B cell (primary cell): ENCODE data around the gene DEDD2. TPM values are rescaled to one million over a fixed set of nuclear protein-coding genes. Genes with fewer than 3 reads are reported as not detected.

Experiments used
- ATAC-seq: fragments of 200-7000 bp; cut with Tn5 transposase; one replicate; pipeline ENCODE4 v1.10.0; 2021; ENCODE audit warnings: low read depth, mild to moderate bottlenecking, moderate number of reproducible peaks, moderate library complexity
- CTCF ChIA-PET: fragments of 350-600 bp; sonication (Branson Sonifier 250); formaldehyde crosslinking; loops from one replicate; lab custom pipeline; 2021; ENCODE audit warnings: antibody characterized with exemption, inconsistent platforms; lab: Charles Lee
- POLR2A ChIA-PET: fragments of 350-600 bp; sonication (Branson Sonifier 250); formaldehyde crosslinking; loops from one replicate; lab custom pipeline; 2021; ENCODE audit warnings: antibody characterized with exemption; lab: Charles Lee
- DNase-seq: peaks from one replicate; pipeline ENCODE4 v3.0.0; 2013
- H2AFZ ChIP-seq: 2 replicates; pipeline ENCODE4 v1.6.1; 2012; ENCODE audit warnings: mild to moderate bottlenecking, low read depth, low read length; ENCODE audit not compliant: insufficient read depth, poor library complexity, severe bottlenecking
- H3K27ac ChIP-seq, 2 donors: 1 replicate in 1 of 2; 2 replicates in 1 of 2; pipeline ENCODE4 v1.5.1; 2012 to 2013; ENCODE audit warnings: low read length in 2 of 2, mild to moderate bottlenecking in 2 of 2, moderate library complexity in 1 of 2
- H3K27me3 ChIP-seq, 4 experiments: fragments of 200-600 bp in 1 of 4; sonication (generic) in 1 of 4; replicated peaks in 1 of 4; 1 replicate in 2 of 4; 2 replicates in 2 of 4; pipeline versions ENCODE4 v1.6.1 to v1.7.0; 2013 to 2016; ENCODE audit warnings: low read length in 3 of 4, mild to moderate bottlenecking in 2 of 4, mixed read lengths in 1 of 4, moderate library complexity in 1 of 4; ENCODE audit not compliant: insufficient read depth in 4 of 4, control insufficient read depth in 3 of 4; ENCODE audit errors: control extremely low read depth in 1 of 4
- H3K36me3 ChIP-seq, 2 experiments: replicated peaks in 1 of 2; 1 replicate in 1 of 2; 2 replicates in 1 of 2; pipeline versions ENCODE4 v1.6.1 to v1.7.1; 2013; ENCODE audit warnings: low read length in 1 of 2; ENCODE audit not compliant: insufficient read depth in 2 of 2, control insufficient read depth in 1 of 2; ENCODE audit errors: control extremely low read depth in 1 of 2, extremely low read depth in 1 of 2
- H3K4me1 ChIP-seq, 2 donors: fragments of 200-600 bp in 1 of 2; sonication (generic) in 1 of 2; 1 replicate in 1 of 2; 2 replicates in 1 of 2; pipeline versions ENCODE4 v1.5.1 to v1.6.1; 2013 to 2017; ENCODE audit warnings: low read length in 2 of 2; ENCODE audit not compliant: control insufficient read depth in 2 of 2, insufficient read depth in 2 of 2
- H3K4me2 ChIP-seq: replicated peaks from 2 replicates; pipeline ENCODE3; 2012; ENCODE audit warnings: mild to moderate bottlenecking, low read depth, low read length; ENCODE audit not compliant: poor library complexity, severe bottlenecking
- H3K4me3 ChIP-seq, 5 experiments: fragments of 200-600 bp in 1 of 5; sonication (generic) in 1 of 5; 1 replicate in 3 of 5; 2 replicates in 2 of 5; pipeline versions ENCODE4 v1.5.1 to v1.7.0; 2011 to 2016; ENCODE audit warnings: low read length in 4 of 5, mild to moderate bottlenecking in 4 of 5, low read depth in 2 of 5, control low read depth in 1 of 5, moderate library complexity in 1 of 5; ENCODE audit not compliant: insufficient read depth in 1 of 5; ENCODE audit errors: control extremely low read depth in 1 of 5, extremely low read depth in 1 of 5
- H3K79me2 ChIP-seq: fragments of 200-600 bp; sonication (generic); one replicate; pipeline ENCODE4 v1.6.0; 2016; ENCODE audit warnings: low read length; ENCODE audit not compliant: control insufficient read depth, insufficient read depth
- H3K9ac ChIP-seq: fragments of 200-600 bp; sonication (generic); 2 replicates; pipeline ENCODE4 v1.6.1; 2017; ENCODE audit warnings: mild to moderate bottlenecking, low read length, moderate library complexity
- H3K9me3 ChIP-seq, 3 donors: one replicate each; pipeline versions ENCODE4 v1.6.1 to v1.7.1; 2013; ENCODE audit warnings: low read length in 2 of 3; ENCODE audit not compliant: control insufficient read depth in 2 of 3, insufficient read depth in 1 of 3; ENCODE audit errors: control extremely low read depth in 1 of 3
- H4K20me1 ChIP-seq: 2 replicates; pipeline ENCODE4 v1.6.0; 2012; ENCODE audit warnings: mild to moderate bottlenecking, low read length; ENCODE audit not compliant: insufficient read depth, control insufficient read depth, poor library complexity, severe bottlenecking
- H3K27ac Mint-ChIP-seq: one replicate; pipeline ENCODE4 v1.8.0; 2021; ENCODE audit warnings: mixed read lengths
- H3K27me3 Mint-ChIP-seq: one replicate; pipeline ENCODE4 v1.8.0; 2021; ENCODE audit warnings: mixed read lengths
- H3K4me1 Mint-ChIP-seq: one replicate; pipeline ENCODE4 v1.8.0; 2021; ENCODE audit warnings: mixed read lengths
- H3K4me3 Mint-ChIP-seq: one replicate; pipeline ENCODE4 v1.8.0; 2021; ENCODE audit warnings: mixed read lengths
- H3K9me3 Mint-ChIP-seq: one replicate; pipeline ENCODE4 v1.8.0; 2022; ENCODE audit warnings: mixed read lengths; ENCODE audit not compliant: insufficient read depth
- EZH2 ChIP-seq: IDR thresholded peaks from 2 replicates; pipeline ENCODE4 v1.6.1; 2012; ENCODE audit warnings: borderline replicate concordance, low read depth, mild to moderate bottlenecking, moderate library complexity, low read length; ENCODE audit not compliant: insufficient read depth, poor library complexity, severe bottlenecking
- WGBS: methylation state at CpG from one replicate; pipeline ENCODE4 v1.1.5; 2013; ENCODE audit warnings: missing lambda C conversion rate; ENCODE audit not compliant: insufficient coverage; 5-methylcytosine and 5-hydroxymethylcytosine counted together
- intact Hi-C: fragments of 100-400 bp; cut with micrococcal nuclease; formaldehyde crosslinking; loops from one replicate; pipeline ENCODE4 v1.10.0; 2022
- polyA plus RNA-seq: library from polyadenylated mRNA; depleted of rRNA; stranded (reverse); fragments of >200 nt; gene quantifications from 2 replicates; pipeline ENCODE4 v1.2.3, GENCODE V29; 2012
- total RNA-seq, 2 donors: library from RNA; stranded (reverse); fragments of 120-200 nt in 1 of 2; gene quantifications; 1 replicate in 1 of 2; 2 replicates in 1 of 2; pipeline versions ENCODE4 v1.2.3 to v1.2.4, GENCODE V29; 2013 to 2022
- TF ChIP-seq, protein P1 (sequence below): fragments of 200-600 bp; IDR thresholded peaks from one replicate; pipeline ENCODE4 v1.8.0; 2022; ENCODE audit warnings: antibody characterized with exemption, mild to moderate bottlenecking

Gene DEDD2
- total and polyA plus RNA-seq, 2 donors (not counting 1 experiment from before 2014, with no cell fraction given), result 52.8 to 90.6 TPM

DNA sequence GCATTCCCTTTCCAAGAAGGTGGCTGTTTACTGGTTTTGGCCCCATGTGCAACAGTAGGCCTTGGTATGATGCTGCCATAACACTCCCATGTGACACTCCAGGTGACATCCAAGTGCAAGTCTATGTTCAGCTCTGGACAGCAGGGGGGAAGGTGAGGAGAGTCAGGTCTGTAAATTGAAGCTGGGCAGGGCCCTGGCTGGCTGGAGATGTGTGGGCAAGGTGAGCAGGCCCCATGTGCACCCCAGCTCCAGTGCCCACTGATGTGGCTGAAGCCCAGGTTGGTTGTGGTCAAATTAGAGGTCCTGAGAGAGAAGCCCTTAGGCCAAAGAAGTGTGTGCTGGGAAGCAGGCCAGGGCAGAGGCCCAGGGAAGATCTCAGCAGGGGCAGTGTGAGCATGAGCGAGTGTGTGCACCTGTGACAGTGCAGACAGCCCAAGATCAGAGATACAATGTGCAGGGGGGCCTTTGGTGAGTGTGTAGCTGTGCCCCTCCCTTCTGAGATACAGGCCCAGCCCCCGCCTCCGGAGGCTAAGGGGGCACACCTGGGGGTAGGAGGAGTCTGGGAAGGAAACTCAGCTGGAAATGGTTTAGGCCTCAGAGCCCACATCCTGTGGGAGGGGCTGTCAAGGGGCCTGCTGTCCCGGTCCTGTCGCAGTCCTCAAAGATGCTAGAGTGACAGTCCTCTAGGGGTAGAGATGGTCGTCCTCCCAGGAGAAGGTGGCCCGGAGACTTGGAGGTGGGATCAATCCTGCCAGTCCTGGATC is 18.6 kb downstream of the DEDD2 start:
- POLR2A ChIA-PET, result interaction anchor here (0.5 to 1.5 kb wide), 7 partner anchors 18 to 103 kb away, joined by 3 to 5 read pairs (median 4); partner anchors contain the start of genes DEDD2, PAFAH1B3 and PRR19

More for the DNA sequence above, 18.6 kb downstream of the DEDD2 start:
- H3K9ac ChIP-seq, result peak overlapping the region; percentile 57
- peak overlapping the region; percentile 17 for H2AFZ ChIP-seq
- peaks cover 25% of the 10 kb centered on the region for H4K20me1 ChIP-seq
- ATAC-seq (peak; percentile 49), DNase-seq (peak; percentile 81)
- H3K36me3 ChIP-seq, result peaks cover 0 to 42% of the 10 kb centered on the region in 2 experiments
- H3K4me2 ChIP-seq, result peak overlapping the region; percentile 87
- peaks cover 0 to 6% (median 0%) of the 10 kb centered on the region in 3 donors for H3K9me3 ChIP-seq
- 0% methylated on average over 5 of the region's 7 CpGs for WGBS
- peaks cover 32% of the 10 kb centered on the region for H3K79me2 ChIP-seq
- TF ChIP-seq, protein P1, sequence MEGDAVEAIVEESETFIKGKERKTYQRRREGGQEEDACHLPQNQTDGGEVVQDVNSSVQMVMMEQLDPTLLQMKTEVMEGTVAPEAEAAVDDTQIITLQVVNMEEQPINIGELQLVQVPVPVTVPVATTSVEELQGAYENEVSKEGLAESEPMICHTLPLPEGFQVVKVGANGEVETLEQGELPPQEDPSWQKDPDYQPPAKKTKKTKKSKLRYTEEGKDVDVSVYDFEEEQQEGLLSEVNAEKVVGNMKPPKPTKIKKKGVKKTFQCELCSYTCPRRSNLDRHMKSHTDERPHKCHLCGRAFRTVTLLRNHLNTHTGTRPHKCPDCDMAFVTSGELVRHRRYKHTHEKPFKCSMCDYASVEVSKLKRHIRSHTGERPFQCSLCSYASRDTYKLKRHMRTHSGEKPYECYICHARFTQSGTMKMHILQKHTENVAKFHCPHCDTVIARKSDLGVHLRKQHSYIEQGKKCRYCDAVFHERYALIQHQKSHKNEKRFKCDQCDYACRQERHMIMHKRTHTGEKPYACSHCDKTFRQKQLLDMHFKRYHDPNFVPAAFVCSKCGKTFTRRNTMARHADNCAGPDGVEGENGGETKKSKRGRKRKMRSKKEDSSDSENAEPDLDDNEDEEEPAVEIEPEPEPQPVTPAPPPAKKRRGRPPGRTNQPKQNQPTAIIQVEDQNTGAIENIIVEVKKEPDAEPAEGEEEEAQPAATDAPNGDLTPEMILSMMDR, result no peak
- no peak for TF ChIP-seq EZH2
- CTCF ChIA-PET, result interaction anchor here (0.5 to 4.2 kb wide), 14 partner anchors 11 to 102 kb away, joined by 3 to 25 read pairs (median 4); partner anchors contain the start of genes DEDD2, GSK3A and POU2F2
- Mint-ChIP-seq H3K27me3 (no peaks in the 10 kb centered on the region), H3K27ac (peak overlapping the region; percentile 92), H3K4me1 (peaks cover 80% of the 10 kb centered on the region), H3K4me3 (peak overlapping the region; percentile 77), H3K9me3 (no peaks in the 10 kb centered on the region)
- H3K4me1 ChIP-seq, result peaks cover 66 to 79% of the 10 kb centered on the region in 2 donors
- peak overlapping the region; percentile 27 to 54 (median 44) for H3K4me3 ChIP-seq
- intact Hi-C loops, result loop anchor here (2.0 kb wide), 2 partner anchors 14 to 66 kb away; partner anchors contain the start of gene POU2F2
- peak overlapping the region; percentile 91 to 94 for H3K27ac ChIP-seq
- H3K27me3 ChIP-seq, result no peaks in the 10 kb centered on the region
